Posterior vena cava (tissue), 2 donors: Measurements from ENCODE around the gene RPS6KA4. TPM values are rescaled to one million over a fixed set of nuclear protein-coding genes. Genes with fewer than 3 reads are reported as not detected.
A peak's percentile ranks its signal among the peaks of the same experiment; 100 is the strongest.
"Not testable (repeated sequence)": the region's sequence is repeated elsewhere in the genome, so short reads cannot be mapped to it uniquely, and the experiment has no call there.

ENCODE experiments used
- DNase-seq: peaks from one replicate; pipeline ENCODE4 v3.0.0-alpha.2; 2020; ENCODE audit warnings: low spot score
- intact Hi-C, 2 donors: fragments of 100-400 bp; cut with DNase I; formaldehyde crosslinking; loops; one replicate each; pipeline versions ENCODE4 v1.14.1 to v1.14.2; 2022 to 2023
- total RNA-seq, 2 donors: library from RNA; stranded (reverse); fragmentation: NEBNext Ultra II Directional; extraction: Animal tissue kit (Norgen Biotek cat#: 25700); gene quantifications; one replicate each; pipeline ENCODE4 v1.2.1, GENCODE V29; 2021
- donor health status: DM: yes; HTN: yes; CAD: no.
- donor health status: DM: yes; HTN: yes; CAD: no.

RPS6KA4 gene
- total RNA-seq, 2 donors from 2014 or later, result 29.2 to 33.5 TPM

DNA sequence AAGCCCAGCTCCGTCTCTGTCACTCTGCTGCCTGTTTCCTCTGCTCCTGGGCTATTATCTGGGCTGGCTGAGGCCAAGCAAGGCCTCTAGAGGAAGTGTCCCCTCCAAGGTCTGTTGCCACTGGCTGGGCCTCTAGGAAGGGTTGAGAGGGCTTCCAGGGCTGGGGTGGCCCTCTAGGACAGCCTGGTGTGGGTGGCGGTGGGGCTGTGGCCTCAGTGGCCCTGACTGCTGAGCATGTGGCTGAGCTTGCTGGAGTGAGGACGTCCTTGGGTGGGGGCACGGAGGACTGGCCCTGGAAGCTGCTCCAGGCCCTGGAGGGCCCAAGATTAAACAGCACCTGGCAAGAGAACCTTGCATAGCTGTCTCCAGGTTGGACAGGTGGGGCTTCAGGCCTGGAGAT is 35.0 kb upstream of the RPS6KA4 start:
- DNase-seq, intact Hi-C loops: not testable (repeated sequence)

DNA sequence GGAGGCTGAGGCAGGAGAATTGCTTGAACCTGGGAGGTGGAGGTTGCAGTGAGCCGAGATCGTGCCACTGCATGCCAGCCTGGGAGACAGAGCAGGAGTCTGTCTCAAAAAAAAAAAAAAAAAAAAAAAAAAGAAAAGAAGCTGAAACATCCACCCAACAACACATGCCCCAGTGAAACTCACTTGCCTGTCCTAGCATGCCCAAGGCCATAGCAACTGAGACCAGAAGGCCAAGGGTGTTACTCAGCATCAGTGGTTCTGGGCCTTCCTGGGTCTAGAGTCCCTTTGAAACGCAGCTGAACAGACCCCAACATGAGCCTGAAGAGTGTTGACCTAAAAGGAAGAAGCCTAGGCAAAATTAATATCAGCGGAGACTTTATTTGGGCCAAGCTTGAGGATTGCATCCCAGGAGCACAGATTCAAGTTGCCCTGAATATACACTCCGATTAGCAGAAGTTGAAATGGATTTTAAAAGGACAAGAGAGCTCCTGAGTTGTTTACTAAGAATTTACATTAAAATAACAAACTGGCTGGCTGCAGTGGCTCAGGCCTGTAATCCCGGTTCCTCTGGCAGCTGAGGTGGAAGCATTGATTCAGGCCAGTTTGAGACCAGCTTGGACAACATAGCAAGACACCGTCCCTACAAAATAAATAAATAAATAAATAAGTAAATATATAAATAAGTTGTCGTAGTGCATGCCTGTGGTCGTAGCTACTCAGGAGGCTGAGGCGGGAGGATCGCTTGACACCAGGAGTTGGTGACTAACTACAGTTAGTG is 34.1 kb upstream of the RPS6KA4 start:
- intact Hi-C loops, result no loop called here
- no peak for DNase-seq

DNA sequence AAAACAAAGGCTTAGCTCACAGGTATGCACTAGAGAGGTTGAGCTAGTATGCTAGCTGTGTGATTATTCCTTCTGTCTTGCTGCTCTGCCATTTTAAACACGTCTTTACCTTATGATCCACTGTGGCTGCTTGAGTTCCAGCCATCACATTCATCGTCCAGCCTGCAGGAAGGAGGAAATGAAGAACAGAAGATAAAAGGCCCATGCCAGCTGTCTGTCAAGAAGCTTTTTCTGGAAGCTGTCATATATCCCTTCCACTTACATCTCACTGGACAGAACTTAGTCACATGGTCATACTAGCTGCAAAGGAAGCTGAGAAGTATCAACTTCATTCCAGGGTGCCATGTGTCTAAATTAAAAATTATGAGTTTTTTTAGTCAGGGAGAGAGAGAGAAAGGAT is 31.6 kb upstream of the RPS6KA4 start:
- intact Hi-C loops, result no loop called here

DNA sequence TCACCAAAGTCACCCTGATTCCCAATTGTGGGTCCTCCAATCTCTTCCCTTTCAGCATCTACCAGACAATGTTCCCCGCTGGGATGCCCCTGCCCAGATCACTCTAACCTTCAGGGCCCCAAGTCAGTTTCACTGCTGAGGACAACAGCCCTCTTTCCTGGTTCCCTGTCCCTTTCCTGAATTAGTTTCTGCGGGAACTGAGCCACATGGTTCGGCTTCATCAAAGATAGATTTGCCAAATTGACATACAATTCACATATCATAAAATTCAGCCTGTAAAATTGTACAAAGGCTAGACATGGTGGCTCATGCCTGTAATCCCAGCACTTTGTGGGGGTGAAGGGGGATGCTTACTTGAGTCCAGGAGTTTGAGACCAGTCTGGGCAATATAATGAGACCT is 31.0 kb upstream of the RPS6KA4 start:
- no peak for DNase-seq
- intact Hi-C loops, result no loop called here

More for the DNA sequence above, 31.6 kb upstream of the RPS6KA4 start:
- DNase-seq, result no peak

DNA sequence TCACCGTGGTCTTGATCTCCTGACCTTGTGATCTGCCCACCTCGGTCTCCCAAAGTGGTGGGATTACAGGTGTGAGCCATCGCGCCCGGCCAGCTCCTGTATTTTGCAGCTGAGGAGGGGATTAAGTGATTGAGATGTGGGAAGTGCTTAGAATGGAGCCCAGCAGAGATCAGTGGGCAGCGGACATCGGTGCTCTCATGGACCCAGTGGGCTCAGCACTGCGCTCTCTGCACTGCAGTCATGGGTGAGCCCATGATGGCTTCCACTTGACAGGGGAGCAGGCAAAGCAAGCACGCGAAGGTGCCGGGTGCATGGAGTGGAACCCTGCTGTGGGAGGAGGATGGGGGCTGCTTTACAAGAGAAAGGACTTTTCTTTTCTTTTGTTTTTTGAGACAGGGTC is 28.1 kb upstream of the RPS6KA4 start:
- intact Hi-C loops, result no loop called here

DNA sequence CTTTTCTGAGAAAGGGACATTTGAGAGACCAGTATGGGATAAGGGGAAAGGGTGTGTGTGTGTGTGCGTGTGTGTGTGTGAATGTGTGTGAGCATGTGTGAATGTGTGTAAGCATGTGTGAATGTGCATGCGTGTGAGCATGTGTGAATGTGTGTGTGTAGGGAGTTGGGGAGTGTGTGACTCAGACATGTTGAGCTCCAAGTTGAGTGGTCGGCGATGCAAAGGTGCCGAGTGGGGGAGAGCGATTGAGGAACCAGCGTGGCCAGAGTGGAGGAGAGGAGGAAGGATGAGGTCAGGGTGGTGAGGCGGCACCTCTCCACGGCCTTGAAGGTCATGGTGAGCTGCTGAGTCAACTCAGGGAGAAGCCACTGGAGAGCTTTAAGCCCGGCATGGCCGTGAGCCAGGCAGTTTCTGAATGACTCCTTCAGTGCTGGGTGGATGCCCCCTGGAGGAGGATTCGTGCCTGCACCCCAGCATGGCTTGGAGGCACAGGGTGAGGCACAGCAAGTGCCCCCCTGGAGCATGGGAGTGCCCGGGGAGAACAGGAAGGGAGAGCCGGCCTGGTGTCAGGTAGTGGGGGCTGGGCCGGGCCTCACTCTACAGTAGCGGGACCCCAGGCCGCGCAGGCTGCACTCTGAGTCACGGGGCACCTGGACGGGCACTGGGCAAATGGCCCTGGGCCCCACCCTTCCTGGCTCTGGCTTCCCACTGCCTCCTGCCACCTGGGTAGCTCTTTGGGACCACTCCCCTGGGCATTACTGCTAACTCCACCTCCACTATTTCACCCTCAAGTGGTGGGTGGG is 27.2 kb upstream of the RPS6KA4 start:
- DNase-seq, result peak; percentile 92

More for the DNA sequence above, 28.1 kb upstream of the RPS6KA4 start:
- DNase-seq, result peak; percentile 43

DNA sequence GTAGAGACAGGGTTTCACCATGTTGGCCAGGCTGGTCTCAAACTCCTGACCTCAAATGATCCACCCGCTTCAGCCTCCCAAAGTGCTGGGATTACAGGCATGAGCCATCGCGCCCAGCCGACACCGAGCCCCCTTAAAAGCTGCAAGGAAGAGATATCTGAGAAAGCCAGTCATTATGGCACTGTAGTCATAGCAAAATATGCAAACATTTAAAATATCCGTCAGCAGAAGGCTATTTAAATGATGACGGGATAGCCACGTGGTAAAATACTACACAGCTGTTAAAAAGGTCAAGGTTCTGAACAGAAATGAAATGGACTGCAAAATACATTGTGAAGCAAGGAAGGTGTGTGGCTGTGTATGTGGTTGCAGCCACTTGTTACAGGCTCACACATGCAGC is 25.4 kb upstream of the RPS6KA4 start:
- intact Hi-C loops, result no loop called here
- DNase-seq, result no peak

More for the DNA sequence above, 27.2 kb upstream of the RPS6KA4 start:
- intact Hi-C loops, result no loop called here

DNA sequence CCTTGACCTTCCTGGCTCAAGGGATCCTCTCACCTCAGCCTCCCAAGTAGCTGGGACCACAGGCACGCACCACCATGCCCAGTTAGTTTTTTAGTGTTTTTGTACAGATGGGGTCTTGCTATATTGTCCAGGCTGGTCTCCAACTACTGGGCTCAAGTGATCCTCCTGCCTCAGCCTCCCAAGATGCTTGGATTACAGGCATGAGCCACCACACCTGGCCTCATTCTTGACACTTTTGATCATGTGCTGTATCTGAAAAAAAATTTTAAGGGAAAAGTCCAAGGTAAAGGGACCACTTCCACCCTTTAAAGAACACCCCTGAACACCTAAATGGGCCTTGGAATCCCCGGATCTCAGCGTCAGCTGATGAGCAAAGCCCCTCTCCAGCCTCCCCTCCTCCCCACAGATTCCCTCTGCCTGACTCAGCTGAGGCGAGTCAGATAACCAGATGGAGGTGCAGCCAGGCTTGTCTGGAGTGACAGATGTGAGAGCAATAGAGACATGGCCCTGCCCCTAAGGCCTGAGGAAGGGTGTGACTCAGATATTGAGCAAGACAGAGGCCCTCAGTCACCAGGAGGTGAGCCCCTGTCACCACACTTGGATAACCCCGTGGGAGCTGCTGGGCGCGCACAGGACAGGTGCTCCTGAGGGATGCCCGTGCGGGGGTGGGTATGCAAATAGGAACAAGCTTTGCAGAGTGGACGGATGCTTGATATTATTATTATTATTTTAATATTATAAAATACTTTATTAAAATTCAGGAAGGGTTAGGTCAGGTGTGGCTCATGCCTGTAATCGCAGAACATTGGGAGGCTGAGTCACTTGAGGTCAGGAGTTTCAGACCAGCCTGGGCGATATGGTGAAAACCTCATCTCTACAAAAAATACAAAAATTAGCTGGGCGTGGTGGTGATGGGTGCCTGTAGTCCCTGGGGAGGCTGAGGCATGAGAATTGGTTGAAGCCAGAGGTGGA is 23.9 kb upstream of the RPS6KA4 start:
- intact Hi-C loops, result no loop called here
- peak; percentile 76 for DNase-seq

DNA sequence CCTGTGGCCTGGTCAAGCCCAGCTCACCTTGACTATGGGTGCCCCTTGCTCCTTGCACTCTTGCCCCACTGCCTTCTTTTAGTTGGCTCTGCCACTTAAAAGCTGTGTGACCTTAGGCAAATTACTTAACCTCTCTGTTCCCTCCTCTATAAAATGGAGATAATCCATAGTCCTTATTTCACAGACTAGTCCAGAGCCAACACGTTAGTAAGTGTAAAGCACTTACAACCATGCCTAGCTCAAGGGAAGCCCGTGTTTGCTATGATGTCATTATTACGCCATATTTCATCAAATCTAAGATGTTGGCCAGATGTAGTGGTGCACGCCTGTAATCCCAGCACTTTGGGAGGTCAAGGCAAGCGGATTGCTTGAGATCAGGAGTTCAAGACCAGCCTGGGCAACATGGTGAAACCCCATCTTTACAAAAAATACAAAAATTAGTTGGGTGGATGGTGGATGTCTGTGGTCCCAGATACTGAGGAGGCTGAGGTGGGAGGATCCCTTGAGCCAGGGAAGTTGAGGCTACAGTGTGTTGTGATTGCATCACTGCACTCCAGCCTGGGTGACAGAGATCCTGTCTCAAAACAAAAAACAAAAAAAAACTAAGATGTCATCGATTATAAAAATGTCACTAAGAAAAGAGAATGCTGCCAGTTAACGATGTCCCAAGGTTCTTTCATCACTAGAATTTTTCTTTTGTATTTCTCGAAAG is 21.3 kb upstream of the RPS6KA4 start:
- no peak for DNase-seq

DNA sequence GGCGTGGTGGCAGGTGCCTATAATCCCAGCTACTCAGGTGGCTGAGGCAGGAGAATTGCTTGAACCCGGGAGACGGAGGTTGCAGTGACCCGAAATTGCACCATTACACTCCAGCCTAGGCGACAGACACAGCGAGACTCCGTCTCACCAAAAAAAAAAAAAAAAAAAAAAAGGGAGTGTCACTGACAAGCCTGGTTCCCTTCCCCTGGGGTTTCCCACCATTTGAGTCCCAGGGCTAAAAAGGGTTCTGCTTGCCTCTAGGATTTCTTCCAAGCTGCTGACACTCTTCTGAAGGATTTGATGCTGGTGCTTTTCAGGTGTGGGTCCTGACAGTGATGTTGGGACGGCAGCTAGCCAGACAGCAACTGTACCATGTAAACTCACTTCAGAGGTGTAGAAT is 20.2 kb upstream of the RPS6KA4 start:
- intact Hi-C loops, result no loop called here
- no peak for DNase-seq

More for the DNA sequence above, 21.3 kb upstream of the RPS6KA4 start:
- intact Hi-C loops, result no loop called here

DNA sequence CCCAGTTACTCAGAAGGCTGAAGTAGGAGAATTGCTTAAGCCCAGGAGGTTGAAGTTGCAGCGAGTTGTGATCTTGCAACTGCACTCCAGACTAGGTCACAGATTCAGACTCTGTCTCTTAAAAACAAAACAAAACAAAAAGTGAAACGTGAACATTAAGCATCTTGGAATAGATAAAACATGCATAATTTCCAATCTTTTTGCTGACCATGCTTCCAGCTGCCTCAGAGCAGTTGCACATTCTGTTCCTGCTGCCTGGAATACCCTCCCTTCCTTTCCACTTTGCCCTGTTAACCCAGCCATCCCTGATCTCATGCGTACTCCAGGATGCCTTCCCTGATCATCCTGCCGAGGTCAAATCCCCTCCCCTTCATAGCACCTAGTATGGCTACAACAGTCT is 19.7 kb upstream of the RPS6KA4 start:
- intact Hi-C loops, result no loop called here

DNA sequence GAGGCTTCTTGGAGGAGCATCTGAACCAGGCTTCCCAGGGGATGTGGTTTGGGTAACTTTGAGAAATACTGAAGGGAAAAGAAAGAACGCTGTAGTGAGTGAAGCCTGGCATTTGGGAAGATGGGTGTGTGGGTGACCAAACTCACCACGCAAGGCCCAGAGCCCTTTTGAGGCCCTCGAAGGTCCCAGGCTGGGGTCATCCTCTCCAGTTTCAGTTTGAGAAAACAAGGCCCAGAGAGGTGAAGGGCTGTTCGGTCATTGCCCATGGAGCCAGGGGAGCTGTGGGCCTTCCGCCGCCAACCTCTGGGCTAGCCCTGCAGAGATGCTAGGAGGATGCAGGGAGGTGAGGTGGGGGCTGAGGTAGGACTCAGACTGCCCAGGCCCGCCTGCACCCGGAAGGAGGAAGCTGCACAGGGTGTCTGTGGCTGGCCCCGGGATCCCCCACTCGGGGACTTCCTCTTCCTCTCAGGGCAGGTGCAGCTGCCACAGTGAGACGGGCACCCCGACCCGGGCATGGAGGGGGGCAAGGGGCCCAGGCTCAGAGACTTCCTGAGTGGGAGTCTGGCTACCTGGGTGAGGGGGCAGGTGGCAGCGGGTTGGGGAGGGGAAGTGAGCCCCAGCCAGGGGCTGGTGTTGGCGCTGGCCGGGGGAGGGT is 19.1 kb upstream of the RPS6KA4 start, which contains the start of gene CCDC88B:
Gene CCDC88B (plus strand): TSS at position 451 of the 655 bp plus-strand sequence. CDS start 63 bp downstream, at position 514.
- DNase-seq, result peak; percentile 92
- intact Hi-C loops, result no loop called here

More for the DNA sequence above, 19.7 kb upstream of the RPS6KA4 start:
- DNase-seq, result no peak

DNA sequence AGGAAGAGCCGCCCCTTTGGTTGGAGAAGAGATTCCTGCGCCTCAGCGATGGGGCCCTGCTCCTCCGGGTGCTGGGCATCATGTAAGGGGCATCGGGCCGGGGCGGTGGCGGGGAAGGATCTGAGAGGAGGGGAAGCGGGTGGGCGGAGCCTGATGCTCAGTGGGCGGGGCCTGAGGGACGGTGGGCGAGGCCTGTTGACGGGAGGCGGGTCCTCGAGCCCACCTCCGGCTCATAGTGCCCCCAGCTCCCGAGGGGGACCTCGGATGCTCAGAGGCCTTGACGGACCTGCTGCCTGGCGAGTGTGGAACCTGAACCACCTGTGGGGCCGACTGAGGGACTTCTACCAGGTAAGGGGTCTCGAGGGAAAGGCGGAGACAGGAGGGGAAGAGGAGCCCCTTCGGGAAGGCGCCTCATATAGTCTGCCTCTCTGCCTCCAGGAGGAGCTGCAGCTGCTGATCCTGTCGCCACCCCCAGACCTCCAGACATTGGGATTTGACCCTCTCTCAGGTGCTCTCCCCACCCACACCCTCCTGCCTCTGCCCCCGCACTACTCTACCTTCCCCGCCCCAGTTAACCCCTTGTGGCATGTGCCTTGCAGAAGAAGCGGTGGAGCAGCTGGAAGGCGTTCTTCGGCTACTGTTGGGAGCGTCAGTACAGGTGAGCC is 18.2 kb upstream of the RPS6KA4 start:
- DNase-seq, result peak; percentile 87
- intact Hi-C loops, result no loop called here

DNA sequence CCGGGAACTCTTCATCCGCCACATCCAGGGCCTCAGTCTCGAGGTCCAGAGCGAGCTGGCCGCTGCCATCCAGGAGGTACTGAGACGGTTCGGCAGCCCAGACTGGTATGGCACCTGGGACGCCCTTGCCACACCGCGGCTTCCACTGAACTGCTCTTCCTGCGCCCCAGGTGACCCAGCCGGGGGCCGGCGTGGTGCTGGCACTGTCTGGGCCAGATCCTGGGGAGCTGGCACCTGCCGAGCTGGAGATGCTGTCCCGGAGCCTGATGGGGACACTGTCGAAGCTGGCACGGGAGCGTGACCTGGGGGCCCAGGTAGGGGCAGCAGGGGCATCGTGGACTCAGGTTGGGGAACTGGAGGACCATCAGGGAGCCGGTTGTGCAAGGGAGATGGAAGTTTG is 17.5 kb upstream of the RPS6KA4 start:
- intact Hi-C loops, result no loop called here
- peak; percentile 80 for DNase-seq

DNA sequence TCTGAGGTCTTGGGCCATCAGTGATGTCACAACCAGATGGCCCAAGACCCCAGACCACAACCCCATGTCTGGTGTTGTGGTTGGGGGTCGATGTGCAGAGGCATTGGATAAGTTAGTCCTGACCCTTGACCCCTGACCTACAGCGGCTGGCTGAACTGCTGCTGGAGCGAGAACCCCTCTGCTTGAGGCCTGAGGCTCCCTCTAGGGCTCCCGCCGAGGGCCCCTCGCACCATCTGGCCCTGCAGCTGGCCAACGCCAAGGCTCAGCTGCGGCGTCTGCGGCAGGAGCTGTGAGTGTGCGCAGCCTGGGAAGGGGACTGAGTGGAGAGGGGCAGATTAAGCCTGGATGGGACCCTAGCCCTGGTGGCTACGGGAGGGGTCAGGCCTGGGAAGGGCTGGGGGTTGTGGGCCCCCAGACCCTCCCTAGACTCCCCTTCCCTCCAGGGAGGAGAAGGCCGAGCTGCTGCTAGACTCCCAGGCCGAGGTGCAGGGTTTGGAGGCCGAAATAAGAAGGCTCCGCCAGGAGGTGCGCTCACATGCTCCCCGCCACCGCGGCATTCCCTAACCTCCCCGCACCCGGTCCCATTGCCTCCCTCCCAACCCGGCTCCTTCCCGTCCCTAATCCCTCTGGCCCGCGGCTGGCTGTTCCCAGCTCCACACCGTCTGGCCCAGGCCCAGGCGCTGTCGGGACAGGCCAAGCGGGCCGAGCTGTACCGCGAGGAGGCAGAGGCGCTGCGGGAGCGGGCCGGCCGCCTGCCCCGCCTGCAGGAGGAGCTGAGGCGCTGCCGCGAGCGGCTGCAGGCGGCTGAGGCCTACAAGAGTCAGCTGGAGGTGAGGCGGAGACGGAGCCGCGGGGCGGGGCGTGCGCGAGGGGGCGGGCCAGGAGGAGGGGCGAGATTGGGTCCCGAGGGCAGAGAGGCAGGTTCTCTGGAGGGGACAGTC is 16.8 kb upstream of the RPS6KA4 start:
- peak; percentile 97 for DNase-seq
- intact Hi-C loops, result no loop called here

DNA sequence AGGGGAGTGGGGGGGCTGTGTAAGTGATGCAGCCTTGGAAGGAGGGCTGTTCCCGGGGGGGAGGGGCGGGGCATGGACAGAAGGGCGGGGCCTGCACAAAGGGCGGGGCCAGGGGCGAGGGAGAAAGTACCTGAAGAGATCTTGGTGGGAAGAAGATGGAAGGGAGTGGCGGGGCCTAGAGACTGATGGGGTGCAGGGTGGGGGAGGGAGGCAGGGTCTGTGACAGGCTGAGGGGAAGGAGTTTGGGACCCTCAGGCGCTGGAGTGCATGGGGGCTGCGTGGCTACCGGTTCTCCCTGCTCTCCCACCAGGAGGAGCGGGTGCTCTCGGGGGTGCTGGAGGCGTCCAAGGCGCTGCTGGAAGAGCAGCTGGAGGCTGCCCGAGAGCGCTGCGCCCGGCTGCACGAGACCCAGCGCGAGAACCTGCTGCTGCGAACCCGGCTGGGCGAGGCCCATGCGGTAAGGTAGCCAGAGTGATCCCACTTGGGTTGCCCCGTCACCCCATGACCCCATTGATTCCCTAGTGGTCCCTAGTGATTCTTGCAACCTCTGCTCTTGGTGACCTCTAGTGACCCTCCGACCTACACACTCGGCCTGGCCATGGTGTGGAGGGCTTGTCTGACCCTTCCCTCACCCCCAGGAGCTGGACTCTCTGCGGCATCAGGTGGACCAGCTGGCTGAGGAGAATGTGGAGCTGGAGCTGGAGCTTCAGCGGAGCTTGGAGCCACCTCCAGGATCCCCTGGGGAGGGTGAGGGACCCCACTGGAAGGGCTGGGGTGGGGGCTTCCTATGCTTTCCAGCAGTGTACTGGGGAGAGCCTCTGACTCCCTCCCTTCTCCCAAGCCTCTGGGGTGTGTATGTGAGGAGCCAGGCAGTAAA is 15.9 kb upstream of the RPS6KA4 start:
- intact Hi-C loops, result no loop called here
- no peak for DNase-seq
